Kidney tubule cell (primary cell): ENCODE results near the gene UBE2D1.
A peak's percentile ranks its signal among the peaks of the same experiment; 100 is the strongest.

Experiments
- DNase-seq: peaks from one replicate; pipeline ENCODE4 v3.0.0-alpha.2; 2018; ENCODE audit warnings: low spot score

Gene UBE2D1

DNA sequence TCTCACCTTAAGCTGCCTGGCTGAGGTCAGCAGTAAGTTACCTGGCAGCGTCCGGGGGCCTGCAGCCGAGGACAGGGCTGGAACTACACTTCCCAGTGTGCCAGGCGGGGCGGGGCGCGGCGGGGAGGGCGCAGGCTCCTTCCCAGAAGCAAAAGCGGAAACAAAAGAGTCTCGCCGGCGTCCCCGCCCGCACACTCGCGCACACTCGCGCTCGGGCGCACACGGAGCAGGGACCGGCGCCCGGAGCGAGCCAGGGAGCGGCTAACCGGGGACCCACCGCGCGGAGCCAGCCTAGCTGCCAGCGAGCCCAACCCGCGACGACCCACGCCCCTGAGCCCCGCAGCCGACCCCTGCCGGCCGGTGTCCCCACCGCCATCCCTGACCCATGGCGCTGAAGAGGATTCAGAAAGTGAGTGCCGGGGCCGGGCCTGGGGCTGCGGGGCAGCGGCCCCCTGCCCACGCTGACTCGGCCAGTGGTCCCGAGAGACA lies at the start of gene UBE2D1:
Gene UBE2D1 (plus strand): TSS at position 190 of the 489 bp plus-strand sequence. CDS start 196 bp downstream, at position 386.
- peak; percentile 85 for DNase-seq

DNA sequence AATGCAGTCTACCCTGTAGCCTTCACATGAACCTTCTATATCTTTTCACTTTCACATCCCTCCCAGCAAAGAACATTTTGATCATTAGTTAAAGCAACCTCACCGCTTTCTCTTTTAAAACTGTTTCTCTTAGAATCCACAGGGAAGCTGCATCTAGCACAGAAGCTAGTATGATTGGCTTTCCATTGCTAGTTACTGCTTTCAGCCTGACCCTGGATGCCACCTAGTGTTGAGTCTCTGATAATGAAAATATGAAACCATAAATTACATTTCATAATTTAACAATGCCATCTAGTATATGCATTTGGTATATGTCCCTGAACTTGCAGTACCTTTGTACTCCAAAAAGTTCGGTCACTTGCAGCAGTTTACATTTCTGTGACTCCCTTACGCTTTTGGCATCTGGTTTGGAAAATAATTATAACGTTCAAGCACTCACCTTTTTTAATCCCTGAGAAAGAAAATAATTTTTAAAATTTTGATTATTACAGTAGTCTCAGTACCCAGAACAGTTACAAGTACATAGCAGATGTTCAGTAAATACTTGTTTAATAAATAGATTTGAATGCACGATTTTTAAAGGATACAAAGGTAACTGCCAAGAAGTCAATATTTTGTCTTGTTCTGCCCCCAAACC lies 43.1 kb upstream of the UBE2D1 start:
- DNase-seq, result peak; percentile 47

GRCh38 chr10:58293989-58294388 lies 40.8 kb upstream of the UBE2D1 start:
- DNase-seq, result no peak

DNA sequence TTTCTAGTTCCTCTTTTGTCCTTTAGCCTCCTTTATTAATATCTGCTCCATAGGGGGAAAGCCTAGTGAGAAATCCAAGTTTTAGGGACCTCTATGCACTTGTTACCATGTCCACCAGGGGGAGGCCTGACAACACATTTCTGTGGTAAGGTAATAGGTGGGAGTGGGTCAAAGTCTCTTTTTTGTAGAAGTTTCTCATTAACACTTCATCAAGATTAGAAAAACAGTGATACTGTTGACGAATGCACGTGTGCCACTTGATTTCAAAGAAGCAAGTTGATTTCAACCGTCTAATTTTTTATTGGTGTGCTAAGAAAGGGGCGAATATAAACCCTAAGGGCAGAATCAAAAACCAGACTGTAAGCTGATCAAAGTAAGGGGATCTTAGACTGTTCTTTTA lies 35.2 kb upstream of the UBE2D1 start:
- peak; percentile 63 for DNase-seq

DNA sequence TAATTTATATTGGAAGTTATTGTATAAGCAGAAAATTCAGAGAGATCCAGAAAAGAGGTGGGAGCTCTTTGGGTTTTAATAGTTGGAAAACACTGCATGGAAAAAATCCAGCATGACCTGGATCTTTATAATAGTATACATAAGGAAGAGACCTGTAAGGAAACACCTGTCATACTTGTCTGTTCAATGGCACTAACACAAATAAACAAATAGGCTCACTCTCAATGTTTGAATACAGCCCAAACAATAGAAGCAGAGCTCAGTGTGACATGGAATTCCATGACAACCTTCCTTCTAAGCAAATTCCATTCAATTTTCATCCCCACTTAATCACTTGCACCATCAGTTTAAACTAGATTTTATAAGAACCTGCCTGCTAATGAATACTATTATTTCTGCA lies 34.1 kb upstream of the UBE2D1 start:
- no peak for DNase-seq

GRCh38 chr10:58302254-58302653 lies 32.6 kb upstream of the UBE2D1 start:
- DNase-seq, result no peak

GRCh38 chr10:58304099-58304633 lies 30.6 kb upstream of the UBE2D1 start:
- no peak for DNase-seq

DNA sequence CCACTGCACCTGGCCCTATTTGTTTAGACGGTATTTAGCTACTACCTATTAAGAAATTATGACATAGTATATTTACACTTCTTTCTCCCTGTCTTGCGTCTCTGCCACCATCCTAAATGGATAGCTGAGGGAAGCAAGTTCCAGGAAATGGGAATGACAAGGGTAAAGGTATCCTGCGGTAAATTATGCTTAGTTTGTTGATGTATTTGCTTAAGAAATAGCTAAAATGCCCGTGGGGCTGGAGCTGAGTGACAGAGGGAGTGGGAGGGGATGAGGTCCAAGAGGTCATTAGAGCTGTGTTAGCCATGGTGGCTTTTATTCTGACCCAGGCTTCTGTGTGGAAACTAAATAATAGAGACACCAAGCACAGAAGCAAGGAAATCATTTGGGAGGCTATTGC lies 29.0 kb upstream of the UBE2D1 start:
- DNase-seq, result no peak

GRCh38 chr10:58307676-58308075 lies 27.1 kb upstream of the UBE2D1 start:
- no peak for DNase-seq

DNA sequence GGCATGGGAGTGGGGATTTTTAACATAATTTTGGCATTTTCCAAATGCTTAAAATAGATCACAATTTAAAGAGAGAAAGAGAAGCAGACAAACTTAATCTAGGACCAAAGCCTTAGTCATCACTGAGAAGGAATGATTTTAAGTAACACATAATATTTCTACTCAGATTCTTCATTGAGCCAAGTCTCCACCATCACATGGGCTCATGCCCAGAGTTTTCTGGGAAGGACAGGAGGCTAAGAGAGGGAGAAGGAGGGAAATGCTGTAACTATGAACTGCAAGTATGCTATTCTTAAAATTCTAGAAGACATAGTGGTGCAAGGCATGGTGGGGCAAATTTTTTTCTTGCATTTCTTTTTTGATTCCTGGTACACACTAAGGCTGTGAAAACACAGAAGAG lies 23.8 kb upstream of the UBE2D1 start:
- DNase-seq, result no peak

DNA sequence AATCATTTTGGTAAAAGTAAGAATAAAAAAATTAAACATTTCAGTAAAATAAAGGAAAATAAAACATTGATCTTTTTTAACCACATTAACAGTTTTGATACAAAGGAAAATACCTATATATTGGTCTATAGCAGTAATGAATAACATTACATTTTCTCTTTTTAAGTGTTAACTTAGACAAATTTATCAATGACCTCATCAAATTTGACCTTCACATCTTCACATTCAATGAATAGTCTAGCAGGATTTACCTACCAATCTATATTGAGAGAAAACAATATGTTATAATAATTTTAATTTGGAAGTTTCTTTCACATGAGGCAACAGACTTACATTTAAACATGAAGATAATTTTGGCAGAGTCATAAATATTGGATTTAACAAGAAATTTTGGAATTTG lies 17.9 kb upstream of the UBE2D1 start:
- DNase-seq, result no peak

GRCh38 chr10:58318346-58318745 lies 16.5 kb upstream of the UBE2D1 start:
- no peak for DNase-seq

GRCh38 chr10:58319599-58319998 lies 15.2 kb upstream of the UBE2D1 start:
- no peak for DNase-seq

- no peak for DNase-seq
Observed at GRCh38 chr10:58320351-58321049, 14.3 kb upstream of the UBE2D1 start.

DNA sequence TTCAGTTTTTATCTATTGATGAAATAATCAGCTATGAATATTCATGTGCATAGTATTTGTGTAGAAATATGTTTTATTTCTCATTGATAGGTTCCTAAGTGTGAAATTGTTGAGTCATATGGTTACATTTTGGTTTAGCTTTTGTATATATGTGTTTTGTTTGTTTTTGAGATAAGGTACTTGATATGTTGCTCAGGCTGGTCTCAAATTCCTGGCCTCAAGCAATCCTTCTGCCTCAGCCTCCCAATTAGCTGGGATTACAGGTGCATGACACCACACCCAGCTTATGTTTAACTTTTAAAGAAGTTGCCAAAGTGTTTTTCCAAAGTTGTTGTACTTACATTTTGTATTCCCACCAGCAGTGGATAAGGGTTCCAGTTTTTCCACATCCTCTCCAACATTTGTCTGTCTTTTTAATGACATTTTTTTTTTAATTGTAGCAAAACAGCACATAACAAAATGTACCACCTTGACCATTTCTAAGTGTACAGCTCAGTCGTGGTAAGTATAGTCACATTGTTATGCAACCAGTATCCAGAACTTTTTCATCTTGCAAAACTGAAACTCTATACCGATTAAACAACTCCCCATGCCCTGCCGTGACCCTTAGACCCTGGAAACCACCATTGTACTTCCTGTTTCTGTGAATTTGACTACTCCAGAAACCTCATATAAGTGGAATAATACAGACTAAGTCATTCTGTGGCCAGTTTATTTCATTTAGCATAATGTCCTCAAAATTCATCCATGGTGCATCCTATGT lies 12.6 kb upstream of the UBE2D1 start:
- no peak for DNase-seq

DNA sequence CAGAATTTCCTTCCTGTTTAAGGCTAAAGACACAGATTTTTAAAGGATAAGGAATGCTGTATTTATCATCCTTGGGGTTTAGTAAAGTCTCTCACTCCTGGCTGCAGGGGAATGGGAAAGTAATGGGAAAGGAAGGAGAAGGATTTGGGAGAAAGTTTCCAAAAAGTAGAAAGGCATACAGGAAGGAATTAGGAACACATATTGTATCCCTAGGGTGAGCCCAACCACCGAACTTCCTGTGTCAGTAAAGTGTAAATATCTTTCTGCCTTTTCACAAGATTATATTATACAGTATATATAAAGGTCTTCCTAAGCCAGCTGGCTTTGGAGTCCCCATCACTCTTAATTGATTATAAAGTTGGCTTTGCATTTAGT lies 12.0 kb upstream of the UBE2D1 start:
- no peak for DNase-seq

- DNase-seq, result peak; percentile 56
Observed at GRCh38 chr10:58326967-58327381, 7.8 kb upstream of the UBE2D1 start.

- DNase-seq, result no peak
Observed at GRCh38 chr10:58328233-58328632, 6.6 kb upstream of the UBE2D1 start.

DNA sequence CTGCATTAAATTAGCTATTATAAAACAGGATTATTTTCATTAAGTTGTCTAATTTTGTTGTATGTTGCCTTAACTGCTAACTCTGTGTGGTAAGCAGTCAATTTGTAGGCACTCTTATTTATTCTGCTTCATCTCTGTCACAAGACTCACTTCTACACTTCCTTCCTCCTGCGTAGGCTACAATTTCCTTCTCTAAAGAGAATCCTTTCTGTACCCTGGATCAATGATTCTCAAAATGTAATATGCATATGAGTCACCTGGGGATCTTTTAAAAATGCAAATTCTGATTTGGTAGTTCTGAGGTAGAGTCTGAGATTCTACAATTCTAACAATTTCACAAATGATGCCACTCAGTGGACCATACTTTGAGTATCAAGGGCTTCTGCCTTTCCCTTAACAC lies 4.4 kb upstream of the UBE2D1 start:
- no peak for DNase-seq

- no peak for DNase-seq
Observed at GRCh38 chr10:58331646-58332045, 3.2 kb upstream of the UBE2D1 start.

GRCh38 chr10:58335306-58336005 lies 650 bp downstream of the UBE2D1 start:
- DNase-seq, result peak; percentile 73

GRCh38 chr10:58336242-58336641 lies 1.4 kb downstream of the UBE2D1 start:
- no peak for DNase-seq
